NK-92 (cell line): Measurements from ENCODE around the gene HAUS7.

Source experiments
- DNase-seq: peaks from one replicate; lab custom pipeline; 2025; ENCODE audit not compliant: unreplicated experiment; lab: John Stamatoyannopoulos, UW

The HAUS7 gene

DNA sequence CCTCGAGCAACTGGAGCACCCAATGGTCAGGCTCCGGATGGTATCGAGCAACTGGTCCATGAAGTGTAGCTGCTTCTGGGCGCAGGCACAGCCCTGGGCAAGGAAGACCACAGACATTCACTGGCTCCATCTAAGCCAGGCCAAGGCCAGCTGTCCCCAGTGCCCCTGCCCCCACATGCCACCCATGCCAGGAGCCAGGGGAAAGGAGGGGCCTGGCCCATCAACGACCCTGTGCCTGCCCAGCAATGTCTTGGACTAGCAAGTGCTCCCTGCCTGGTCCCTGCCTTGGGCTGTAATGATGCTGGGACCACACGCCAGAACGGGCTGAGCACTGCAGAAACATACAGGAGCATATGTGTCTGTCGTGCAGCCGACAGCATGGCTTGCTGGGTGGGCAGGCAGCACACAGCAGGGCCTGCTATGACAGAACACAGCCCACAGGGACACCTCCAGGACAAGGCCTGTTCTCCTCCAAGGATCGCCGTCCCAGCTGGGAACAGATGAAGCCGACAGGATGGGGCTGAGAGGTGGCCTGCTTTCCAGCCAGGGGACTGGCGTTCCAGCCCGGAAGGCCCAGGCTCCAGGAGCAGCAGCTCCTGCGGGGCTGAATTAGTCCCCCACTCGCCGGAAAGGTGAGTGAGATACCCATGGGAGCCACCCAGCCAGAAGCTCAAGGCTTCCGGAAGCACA lies 13.1 kb downstream of the HAUS7 start:
- DNase-seq = no peak

DNA sequence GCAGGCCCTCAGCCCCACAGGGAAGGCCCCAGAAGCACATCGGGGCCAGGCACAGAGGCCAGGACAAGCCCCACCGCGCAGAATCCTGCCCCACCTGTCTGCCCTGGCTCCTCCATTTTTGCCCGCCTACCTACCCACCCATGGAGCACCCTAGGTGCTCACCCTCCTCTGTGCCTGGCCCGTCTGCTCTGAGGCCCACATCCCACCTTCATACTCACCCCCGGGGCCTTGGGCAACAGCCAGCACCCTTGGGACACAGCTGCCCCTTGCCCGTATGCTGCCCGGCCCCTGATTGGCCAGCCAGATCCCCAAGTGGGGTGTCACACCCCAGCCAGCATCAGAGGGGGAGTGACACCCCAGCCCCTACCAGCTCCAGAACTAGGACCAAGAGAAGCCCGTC lies 13.7 kb downstream of the HAUS7 start:
- no peak for DNase-seq

DNA sequence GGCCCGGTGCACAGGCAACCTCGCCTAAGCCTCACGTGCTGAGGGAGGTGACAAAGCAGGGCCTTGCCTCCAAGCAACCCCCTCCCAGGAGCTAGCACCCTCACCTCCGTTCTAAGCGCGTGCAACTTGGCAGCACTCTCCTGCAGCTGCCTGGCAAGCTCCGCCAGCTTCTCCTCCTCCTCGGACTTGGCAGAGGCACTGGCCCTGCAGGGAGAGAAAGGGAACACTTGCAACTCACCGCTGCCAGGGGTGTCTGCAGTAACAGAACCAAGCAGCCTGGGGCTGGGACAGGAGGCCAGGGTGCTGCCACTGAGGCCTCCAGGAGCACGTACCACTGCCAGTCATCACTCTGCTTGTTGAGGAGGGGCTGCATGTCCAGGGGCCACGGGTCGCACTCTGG lies 14.2 kb downstream of the HAUS7 start:
- no peak for DNase-seq

DNA sequence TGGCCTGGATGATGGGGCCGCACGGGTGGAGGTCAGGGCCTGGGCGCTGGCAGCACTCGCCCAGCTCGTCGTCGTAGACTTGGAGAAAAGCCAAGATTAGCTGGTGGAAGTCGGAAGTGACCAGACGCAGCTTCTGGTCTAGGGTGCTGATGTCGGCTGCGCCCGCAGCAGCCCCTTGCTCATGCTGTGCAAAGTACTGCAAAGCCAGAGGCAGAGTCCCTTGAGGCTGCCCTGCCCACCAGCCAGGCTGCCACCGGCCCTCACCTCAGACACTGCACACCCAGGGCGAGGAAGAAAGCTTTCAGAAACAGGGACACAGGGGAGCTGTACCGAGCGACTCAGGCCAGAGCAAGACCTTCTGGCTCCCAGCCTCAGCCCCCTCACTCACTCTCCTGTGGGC lies 14.8 kb downstream of the HAUS7 start:
- DNase-seq = no peak

DNA sequence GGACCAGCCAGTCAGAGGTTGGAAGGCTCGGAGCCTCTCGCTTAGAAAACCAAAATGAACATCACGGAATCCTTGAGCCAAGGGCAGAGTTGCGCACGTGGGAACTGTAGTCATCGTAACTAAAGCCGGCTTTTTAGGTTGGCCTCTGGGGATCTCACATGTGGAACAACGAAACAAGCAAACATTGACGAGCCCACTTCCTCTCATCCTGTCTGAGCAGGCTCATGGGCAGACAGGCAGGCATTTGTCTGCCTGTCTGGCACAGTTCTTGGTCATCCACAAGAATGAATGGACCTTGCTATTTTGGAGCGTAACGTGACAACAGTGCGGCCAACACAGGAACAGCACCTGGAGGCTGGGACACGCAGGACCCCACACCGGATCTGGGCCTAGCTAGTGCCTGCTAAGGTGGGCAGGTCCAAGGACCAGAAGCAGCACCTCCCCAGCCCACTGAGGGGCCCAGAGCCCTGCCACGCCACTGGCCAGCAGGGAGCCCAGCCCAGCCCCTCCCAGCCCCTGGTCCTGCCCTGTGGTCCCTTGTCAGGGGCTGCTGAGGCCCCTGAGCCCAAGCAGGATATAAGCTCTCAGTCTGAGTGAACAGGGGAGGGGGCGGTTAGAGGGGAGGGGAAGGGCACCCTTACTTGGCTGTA lies 15.3 kb downstream of the HAUS7 start:
- DNase-seq = no peak

DNA sequence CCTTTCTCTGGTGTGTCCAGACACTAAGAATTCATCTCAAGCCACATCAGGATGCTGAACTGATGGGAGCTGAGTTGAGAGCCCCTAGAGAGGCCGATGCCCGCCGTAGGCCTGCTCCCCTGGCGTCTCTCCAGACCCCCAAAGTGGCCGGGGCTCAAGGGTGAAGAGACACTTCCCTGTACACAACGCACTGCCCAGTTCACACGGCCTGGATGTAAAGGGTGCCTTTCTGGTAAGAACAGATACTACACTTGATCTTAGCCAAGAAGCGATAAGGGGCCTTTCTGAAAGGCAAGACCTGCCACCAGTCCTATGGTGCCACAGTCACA lies 19.5 kb downstream of the HAUS7 start:
- no peak for DNase-seq

DNA sequence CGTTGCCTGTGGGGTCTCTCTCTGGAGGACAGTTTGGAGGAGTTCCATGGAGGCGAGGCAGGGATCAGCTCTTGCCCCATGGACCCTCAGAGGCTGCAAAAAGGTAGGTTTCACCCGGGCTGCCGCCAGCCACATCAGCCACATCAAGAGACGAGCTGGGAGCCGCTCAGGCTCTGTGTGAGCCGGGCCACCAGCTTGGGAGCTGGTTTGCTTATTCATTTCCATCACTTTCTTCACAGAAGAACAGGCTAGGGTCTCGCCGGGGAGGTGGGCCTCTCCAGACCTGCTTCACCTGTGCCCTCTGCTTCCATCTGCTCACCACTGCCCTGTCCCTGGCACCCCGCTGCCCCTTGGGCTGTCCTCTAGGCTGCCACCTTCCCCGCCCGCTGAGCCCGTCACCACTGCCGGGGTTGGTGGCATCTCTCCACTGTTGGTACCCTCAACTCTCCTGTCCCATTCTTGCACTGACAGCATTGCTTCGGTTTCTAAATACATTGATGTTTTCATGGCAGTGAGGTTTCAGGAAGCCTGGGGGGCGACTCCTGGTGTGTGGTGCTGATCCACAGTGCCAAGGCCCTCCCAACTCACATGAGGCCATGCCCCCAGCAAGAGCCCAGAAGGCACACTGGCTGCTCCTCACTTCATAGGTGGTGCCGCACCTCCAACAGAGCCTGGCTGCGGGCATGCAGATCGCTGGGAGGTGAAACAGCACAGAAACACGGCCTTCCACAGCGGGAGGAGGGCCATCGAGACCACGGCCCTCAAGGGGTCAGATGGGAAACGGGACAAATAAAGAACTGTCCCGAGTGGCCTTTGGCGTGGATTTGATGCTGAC lies 20.0 kb downstream of the HAUS7 start:
- DNase-seq = no peak

DNA sequence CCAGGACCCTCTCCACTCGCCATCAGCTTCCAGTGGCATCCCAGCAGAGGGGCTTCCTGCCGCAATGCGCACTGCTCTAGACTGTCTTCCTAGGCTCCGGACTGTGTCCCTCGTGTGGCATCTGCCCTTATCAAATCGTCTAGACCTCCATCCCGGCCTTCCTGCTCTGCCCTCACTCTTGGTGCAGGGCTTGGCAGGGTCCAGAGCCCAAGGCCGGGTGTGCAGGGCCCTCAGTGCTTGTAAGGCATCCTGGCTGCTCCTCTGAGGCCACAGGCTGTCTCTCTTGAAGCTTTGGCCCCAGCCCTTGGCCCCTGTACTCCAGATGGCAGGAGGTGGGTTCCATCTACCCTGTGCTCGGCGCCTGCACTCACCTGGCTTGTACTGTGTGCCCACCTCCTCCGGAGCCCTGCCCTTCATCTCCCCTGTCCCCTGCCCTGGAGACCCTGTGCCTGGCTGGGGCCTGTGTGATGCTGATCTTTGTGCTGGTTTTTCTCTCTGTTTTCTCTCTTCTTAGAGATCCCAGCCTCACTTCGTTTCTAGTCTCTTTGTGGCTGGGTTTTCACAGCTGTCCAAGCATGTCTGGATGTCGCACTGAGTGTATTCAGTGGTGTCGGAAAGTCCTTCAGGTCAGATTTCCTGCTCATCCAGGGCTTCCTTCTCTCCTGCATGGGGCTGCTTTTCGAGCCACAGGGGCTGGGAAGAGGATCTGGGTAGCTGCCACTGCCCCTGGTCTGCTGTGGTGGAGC lies 20.8 kb downstream of the HAUS7 start:
- no peak for DNase-seq

DNA sequence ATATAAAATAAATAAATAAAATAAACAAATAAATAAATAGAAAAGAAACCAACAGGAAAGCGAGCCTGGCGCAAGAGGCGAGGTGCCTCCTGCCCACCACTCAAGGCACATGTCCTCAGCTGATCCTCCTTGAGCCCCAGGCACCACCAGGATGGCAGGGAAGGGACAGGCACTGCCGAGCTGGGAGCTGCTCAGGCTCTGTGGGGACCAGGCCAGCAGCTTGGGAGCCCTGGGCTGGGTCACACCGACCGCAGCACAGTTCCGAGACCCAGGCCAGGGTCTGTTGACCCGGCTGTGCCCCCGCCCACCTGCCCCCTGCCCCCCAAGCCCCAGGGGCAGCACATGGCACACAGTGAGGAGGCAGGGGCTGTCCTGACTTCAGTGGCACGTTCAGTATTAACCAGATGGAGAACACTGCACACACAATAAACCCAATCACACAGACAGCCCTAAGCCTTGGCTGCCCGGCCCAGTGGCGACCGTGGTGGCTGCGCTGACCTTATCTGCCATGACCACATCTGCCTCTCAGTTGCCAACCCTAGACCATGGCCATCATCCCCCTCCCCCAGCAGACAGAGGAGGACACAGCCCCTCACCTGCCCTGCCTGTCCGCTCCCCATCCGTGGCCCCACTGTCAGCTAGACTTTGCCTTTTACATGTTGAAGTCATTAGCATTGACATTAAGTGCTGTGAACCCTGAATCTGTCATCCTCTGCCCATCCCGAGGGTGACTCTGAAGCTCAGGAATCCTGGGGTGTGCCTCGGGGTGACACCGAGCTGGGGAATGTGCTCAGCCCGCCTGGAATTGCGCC lies 21.6 kb downstream of the HAUS7 start:
- DNase-seq = no peak

DNA sequence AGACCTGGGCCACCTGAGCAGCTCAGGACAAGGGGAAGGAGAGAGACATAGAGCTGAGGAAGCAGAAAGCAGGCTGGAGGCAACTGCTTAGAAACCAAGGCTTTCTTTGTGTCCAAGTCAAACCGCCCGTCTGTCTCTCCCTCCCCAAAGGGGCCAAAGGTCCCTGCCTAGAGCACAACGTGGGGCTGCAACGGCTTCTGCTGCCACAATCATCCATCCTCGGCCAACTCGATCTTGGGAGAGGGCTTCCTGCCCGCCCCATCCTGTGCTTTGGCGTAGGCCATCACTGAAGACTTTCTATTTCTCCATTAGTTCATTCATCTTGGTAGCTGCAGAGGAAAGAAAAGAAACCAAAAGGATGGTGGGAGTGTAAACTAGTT lies 22.8 kb downstream of the HAUS7 start:
- no peak for DNase-seq

DNA sequence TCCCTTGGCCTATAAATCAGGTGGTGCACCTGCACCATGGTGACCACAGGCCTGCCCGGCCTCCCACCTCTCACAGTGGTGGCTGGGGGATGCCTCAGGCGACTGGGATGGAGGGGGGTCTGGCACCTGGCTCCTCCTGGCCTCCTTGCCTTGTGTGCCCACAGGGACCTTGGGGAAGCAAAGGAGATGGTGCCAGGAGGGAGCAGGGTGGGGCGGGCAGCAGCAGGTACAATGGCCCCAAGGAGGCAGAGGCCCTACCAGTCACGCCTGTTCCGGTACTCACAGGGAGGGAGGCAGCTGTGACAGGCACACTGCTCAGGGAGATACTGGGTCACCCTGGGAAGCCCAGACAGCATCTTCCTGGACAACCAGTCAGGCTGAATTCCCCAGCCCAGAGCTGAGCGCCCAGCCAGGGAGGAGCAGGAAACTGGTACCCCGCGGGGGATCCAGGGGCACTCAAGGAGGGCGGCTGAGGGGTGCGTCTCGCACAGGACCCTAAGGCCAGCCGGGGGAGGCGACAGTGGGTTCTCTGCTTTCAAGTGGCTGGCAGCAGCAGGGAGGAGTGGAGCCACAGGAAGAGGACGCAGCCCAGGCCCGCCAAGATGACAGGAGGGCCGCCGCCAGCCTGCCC lies 23.3 kb downstream of the HAUS7 start:
- DNase-seq = no peak

DNA sequence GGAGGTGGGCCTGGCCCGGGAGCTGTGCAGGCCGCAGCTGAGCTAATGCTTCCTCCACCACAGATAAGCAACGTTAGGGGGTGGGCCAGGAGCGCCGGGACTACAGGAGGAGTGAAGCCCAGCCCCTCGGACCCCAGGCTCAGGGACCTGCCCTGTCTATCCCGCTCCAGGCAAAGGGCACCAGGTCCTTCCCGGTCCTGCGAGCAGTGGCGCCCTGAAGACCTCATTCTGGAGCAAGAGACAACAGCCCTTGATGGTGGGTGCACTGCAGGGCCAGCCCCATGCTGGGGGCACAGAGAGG lies 23.8 kb downstream of the HAUS7 start:
- DNase-seq = no peak

DNA sequence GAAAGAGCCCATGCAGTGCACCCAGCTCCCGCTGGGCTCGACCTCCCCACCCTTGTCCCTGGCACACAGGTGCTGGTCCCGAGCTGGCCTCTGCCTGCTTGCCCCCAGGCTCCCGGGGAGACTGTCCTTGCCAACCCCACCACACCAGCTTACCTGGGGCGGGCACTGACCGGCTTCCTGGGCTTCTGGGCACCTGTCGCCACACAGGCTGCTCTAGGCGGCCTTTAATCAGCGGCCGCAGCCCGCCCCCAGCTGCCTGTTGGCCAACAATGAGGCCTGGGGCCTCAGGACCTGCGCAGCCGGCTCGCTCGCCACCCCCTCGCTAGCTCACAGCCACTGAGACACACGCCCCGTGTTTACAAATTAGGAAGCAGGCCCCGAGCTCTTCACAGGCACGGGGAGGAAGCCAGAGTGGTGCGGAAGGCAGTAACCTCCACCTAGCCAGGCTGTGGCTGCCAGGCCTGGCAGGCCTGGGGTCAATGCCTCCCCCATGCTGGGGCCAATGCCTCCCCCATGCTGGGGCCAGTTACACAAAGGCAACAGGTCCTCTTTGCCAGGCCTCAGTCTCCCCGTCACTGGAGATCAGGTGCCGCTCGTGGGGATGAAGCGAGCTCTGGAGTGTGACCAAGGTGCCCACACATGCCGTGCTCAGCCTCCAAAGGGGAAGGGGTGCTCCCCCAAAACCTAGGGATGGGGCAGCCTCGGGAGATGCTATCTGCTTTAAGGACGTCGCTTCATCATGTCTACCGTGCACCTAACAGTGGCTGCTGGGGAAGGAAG lies 24.3 kb downstream of the HAUS7 start, which contains the start of gene TREX2:
Gene TREX2, minus strand, starts transcription at position 201 of the 780 bp plus-strand sequence. CDS start 626 bp downstream, outside the sequence.
- no peak for DNase-seq

DNA sequence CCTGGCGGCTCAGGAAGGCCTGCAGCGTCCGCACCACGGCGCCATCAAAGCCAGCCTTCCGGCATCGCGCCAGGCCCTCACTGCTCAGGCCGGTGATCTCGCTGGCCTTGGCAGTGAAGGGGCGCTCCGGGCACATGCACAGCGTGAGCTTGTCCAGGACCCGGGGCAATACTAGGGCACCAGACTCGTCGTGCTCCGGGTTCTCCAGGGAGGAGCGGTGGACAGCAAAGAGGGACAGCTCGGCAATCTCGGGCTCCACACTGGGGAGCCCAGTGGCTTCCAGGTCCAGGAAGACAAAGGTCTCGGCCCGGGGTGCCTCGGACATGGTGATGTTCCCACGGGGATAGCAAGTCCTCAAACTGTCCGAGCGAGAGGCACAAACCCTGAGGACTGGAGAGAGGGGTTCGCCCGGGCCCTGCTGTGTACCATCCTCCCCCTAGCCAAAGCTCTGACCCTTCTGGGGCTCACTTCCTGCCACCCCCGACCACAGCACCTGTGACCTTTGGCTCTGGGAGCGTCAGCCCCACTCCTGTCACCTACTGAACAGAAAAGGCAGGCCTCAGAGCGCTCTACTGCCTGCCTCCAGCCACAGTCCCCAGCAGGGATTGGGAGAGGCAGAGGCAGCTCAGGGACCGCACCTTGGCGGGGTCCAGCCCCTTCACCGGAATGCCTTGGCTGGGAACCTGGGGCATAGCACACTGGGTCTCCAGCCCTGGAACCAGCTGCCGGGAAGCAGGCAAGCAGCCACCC lies 25.1 kb downstream of the HAUS7 start:
- DNase-seq = no peak

DNA sequence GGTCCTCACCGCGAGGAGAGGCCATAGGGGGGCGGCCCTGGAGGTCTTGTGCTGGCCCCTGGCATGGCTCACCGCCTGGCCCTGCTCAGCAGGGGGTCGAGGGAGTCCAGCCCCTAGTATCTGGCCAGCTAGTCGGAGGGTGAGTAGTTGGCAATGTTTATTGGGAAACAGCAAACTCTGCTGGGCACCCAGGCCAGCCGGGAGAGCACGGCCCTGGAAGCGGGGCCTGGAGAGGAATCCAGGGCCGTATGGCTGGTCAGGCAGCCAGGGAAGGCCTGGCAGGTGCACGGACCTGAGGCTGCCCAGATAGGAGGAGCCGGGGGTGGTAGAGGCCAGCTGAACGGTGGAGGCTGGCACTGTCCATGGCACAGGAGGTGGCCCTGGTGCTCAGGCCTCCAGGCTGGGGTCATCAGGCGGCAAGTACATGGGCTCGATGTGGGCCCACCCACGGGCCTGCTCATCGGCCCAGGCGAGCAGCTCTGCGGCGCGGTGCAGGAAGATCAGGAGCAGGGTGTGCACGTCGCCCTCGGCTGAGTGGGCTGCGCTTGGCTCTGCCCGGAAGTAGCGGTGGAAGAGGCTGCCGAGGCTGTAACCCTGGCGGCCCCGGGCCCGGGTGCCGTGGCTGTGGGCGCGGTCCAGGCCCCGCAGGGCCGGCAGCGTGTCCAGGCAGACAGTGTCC lies 25.9 kb downstream of the HAUS7 start:
- no peak for DNase-seq

DNA sequence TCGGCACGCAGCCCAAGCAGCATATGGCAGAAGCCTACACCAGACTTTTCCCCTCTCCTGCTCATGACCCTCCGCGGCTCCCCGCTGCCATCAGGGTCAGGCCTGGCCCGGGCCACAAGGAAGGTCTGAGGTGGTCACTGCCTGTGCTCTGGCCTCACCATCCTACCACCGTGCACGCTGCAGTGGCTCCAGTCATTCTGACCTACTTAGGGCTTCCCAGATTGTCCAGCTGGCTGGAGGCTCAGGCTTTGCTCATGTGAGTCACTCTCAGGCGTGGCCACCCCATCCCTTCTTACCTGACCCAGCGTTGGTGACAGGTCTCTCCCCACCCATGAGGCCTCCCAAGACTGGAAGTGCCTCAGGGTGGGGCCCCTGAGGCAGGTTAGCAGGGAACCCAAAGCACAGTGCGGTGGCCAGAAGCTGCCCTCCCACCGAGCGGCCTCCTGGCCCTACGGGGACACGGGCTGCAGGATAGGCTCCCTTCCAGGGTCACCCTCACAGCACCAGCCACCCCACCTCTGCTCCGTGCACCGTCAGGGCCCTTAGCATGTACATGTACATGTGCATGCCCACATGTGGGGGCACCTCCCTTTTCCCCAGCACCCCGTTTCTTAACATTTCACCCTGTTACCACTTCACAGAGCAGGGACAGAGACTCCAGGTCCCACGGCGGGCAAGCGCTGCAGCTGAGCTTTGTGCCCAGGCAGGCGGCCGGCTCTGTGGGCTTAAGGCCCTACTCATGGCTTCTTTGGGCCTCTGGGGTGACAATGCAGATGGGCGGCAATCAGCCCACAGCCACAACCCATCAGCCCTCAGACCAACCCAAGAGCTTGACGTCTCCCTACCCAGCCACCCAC lies 26.7 kb downstream of the HAUS7 start:
- DNase-seq = no peak

DNA sequence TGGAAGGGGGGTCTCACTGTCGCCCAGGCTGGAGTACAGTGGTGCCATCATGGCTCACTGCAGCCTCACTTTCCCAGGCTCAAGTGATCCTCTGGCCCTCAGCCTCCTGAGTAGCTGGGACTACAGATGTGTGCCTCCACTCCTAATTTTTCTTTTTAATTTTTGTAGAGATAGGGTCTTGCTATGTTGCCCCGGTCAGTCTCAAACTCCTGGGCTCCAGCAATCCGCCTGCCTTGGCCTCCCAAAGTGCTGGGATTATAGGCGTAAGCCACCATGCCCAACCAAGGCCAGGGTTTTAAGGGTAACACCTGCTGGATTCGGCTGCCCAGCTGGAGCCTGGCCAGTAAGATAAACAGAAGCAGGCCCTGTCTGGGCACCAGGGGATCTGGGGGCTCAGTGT lies 27.9 kb downstream of the HAUS7 start:
- no peak for DNase-seq
